Stomach (tissue), 4 donors: ENCODE measurements around the gene C18orf63.

Experiments used
- CTCF ChIP-seq, 7 experiments: fragments of 450-650 bp in 4 of 7; fragments of 200-600 bp in 3 of 7; sonication (generic) in 3 of 7; IDR thresholded peaks; one replicate each; pipeline ENCODE4 v1.5.1; 2016 to 2019; ENCODE audit warnings: antibody characterized with exemption in 7 of 7, control low read depth in 2 of 7, mild to moderate bottlenecking in 1 of 7
- POLR2A ChIP-seq, 4 donors: fragments of 450-650 bp; IDR thresholded peaks; one replicate each; pipeline ENCODE4 v1.6.1; 2016; ENCODE audit warnings: antibody characterized with exemption in 4 of 4, control low read depth in 2 of 4, mild to moderate bottlenecking in 1 of 4, moderate library complexity in 1 of 4

GRCh38 chr18:74281011-74281979 is 34.3 kb upstream of the C18orf63 start:
- TF ChIP-seq CTCF (IDR thresholded peaks at IDR 0.05), result no peak
- no peak for TF ChIP-seq POLR2A (IDR thresholded peaks at IDR 0.05)
